COR-L47 (cell line): ENCODE data around the gene KLF3.
A peak's percentile ranks its signal among the peaks of the same experiment; 100 is the strongest.

Source experiments
- DNase-seq: peaks from one replicate; lab custom pipeline; 2025; lab: John Stamatoyannopoulos, UW

Gene KLF3

GRCh38 chr4:38656111-38656510 lies 7.9 kb upstream of the KLF3 start:
- DNase-seq: no peak

GRCh38 chr4:38659346-38659745 lies 4.7 kb upstream of the KLF3 start:
- no peak for DNase-seq

GRCh38 chr4:38660838-38661237 lies 3.2 kb upstream of the KLF3 start:
- no peak for DNase-seq

- DNase-seq: no peak
Observed at GRCh38 chr4:38661371-38661770, 2.6 kb upstream of the KLF3 start.

- no peak for DNase-seq
Observed at GRCh38 chr4:38662522-38663089, 1.4 kb upstream of the KLF3 start.

- DNase-seq: peak; percentile 91
Observed at GRCh38 chr4:38663090-38663800, 754 bp upstream of the KLF3 start.

GRCh38 chr4:38664706-38665401 lies 855 bp downstream of the KLF3 start:
- peak; percentile 71 for DNase-seq

GRCh38 chr4:38665551-38666411 lies 1.8 kb downstream of the KLF3 start:
- no peak for DNase-seq

GRCh38 chr4:38666766-38667084 lies 2.7 kb downstream of the KLF3 start:
- no peak for DNase-seq

GRCh38 chr4:38667085-38667893 lies 3.3 kb downstream of the KLF3 start:
- DNase-seq: peak; percentile 88

- no peak for DNase-seq
Observed at GRCh38 chr4:38668203-38668971, 4.4 kb downstream of the KLF3 start.

GRCh38 chr4:38669208-38669607 lies 5.2 kb downstream of the KLF3 start:
- DNase-seq: no peak

- DNase-seq: no peak
Observed at GRCh38 chr4:38670109-38670901, 6.3 kb downstream of the KLF3 start.

GRCh38 chr4:38670939-38671591 lies 7.1 kb downstream of the KLF3 start:
- DNase-seq: peak; percentile 11

- DNase-seq: no peak
Observed at GRCh38 chr4:38671592-38671940, 7.6 kb downstream of the KLF3 start.

GRCh38 chr4:38672074-38672396 lies 8.0 kb downstream of the KLF3 start:
- DNase-seq: no peak

- no peak for DNase-seq
Observed at GRCh38 chr4:38672397-38673129, 8.6 kb downstream of the KLF3 start.

- DNase-seq: peak; percentile 54
Observed at GRCh38 chr4:38673130-38673978, 9.4 kb downstream of the KLF3 start.
